GM12872 (cell line): ENCODE data around the gene CHD1.

Source experiments
- TF ChIP-seq, protein P1 (sequence below): IDR thresholded peaks from 3 replicates; pipeline ENCODE4 v1.5.1; 2011; ENCODE audit warnings: low read depth, mild to moderate bottlenecking, low read length, moderate library complexity; ENCODE audit not compliant: insufficient read depth

The CHD1 gene

DNA sequence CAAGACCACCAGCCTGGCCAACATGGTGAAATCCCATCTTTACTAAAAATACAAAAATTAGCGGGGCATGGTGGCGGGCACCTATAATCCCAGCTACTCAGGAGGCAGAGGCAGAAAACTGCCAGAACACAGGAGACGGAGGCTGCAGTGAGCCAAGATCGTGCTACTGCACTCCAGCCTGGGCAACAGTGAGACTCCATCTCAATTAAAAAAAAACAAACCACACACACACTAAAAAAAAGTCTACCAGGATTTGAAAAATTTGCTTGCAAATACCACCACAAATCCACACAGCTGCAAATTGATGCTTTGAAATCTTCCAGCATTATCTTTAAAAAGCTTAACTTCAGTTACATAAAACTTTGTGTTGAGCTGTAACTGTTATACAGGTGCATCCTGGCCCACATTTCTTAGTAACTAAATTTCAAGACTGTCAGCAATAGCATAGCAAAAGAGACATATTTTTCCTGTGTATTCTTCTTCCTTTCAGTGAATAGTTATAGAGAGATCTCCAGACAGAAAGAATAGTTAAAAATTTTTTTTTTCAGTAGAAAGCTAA, 6.8 kb downstream of the CHD1 start:
- TF ChIP-seq, protein P1, sequence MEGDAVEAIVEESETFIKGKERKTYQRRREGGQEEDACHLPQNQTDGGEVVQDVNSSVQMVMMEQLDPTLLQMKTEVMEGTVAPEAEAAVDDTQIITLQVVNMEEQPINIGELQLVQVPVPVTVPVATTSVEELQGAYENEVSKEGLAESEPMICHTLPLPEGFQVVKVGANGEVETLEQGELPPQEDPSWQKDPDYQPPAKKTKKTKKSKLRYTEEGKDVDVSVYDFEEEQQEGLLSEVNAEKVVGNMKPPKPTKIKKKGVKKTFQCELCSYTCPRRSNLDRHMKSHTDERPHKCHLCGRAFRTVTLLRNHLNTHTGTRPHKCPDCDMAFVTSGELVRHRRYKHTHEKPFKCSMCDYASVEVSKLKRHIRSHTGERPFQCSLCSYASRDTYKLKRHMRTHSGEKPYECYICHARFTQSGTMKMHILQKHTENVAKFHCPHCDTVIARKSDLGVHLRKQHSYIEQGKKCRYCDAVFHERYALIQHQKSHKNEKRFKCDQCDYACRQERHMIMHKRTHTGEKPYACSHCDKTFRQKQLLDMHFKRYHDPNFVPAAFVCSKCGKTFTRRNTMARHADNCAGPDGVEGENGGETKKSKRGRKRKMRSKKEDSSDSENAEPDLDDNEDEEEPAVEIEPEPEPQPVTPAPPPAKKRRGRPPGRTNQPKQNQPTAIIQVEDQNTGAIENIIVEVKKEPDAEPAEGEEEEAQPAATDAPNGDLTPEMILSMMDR: no peak

DNA sequence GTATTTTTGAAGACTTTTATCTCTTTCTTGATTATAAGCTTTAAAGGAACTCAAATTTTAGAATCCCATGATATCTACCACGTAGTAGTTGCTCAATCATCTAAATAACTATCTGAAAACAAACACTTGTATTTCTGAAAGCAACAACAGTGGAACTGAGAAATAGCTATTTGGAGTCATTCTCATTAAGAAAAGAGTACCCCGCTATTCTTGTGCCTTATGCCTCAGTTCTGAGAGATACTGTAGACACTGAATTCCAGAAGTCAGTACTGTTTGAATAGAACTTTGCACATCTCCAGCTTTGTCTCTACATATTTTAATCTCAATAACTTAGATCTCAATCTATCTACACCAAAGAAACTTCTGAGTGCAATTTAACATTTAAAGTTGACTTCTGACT, 11.4 kb downstream of the CHD1 start:
- TF ChIP-seq, protein P1: no peak

DNA sequence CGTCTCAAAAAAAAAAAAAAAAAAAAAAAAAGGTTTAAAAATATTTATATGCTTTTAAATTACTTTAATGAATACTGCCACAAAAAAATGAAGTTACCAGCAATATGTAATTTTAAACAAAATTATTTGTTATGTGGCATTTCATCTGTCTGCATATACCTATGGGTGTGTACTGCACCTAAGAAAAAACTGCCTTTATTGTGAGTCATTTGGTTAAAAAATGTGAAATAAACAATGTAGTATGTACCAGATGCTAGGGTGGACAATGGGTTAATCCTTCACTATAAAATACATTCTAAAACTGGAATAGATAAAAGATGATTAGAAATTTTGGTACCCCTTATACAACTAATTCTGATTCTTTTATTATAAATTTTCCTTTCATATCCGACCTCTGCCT, 12.3 kb downstream of the CHD1 start:
- TF ChIP-seq, protein P1: no peak

DNA sequence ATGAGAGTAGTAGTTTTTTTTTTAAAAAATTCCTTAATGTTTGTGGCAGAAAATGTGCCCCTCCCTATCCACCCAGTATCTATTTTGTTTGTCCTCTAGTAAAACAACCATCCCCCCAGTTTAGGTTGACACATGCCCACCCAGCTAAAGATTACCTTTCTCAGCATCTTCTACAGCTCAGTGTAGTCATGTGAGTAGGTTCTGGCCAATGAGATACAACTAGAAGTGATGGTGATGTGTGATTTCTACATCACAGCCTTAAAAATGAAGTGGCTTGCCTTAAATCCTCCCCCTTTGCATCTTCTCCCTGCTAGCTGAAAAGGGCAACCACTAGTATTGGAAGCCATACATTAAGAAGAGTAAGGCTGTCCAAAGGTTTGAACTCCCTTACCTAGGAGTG, 14.9 kb downstream of the CHD1 start:
- TF ChIP-seq, protein P1: no peak

DNA sequence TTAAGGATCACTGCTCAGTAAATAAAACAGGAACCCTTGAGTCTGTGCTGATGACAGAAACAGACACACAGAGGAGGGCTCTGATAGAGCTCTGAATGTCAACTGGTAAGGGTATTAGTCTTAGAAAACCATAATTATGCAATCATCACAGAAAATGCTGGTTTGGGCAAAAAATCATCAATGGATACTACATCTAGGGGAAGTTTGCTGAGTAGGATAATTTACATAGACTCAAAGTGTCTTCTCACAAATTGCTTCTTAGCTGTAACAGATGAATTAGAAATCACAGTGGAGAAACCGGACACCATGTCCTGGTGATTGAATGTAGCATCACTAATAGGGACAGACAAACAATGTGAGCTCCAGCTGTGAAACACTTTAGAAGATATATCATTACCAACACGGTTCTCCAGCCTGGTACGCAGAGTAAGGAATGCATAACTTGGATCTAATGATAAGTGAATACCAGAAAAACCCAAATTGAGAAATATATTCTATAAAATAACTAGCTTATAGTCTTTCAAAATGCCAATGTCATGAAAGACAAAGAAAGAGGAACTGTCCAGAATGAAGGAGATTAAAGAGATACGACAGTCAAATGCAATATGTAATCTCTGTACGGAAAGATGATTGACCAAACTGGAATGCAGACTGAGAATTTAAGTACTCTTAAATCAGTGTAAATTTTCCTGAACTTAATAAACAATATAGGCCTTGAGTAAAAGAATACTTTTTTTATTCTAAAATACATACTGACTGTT, 17.3 kb downstream of the CHD1 start:
- TF ChIP-seq, protein P1: no peak

DNA sequence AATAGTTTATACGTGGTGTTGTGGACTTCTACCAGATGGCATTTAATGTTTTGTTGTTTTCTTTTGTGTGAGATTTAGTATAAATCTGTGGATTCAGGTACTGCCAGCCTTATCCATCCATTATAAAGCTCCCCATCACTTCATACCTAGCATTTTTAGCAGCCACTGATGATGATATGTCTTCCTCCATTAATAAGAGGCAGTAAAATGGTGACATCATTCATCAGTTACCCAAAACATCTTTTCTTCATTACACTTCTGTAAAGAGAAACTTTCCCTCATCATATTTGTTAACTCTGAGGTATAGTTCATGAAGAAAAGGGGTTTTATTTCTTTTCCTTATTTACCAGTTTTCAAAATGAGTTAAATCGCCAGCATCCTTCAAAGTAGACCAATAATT, 19.4 kb downstream of the CHD1 start:
- TF ChIP-seq, protein P1: no peak

DNA sequence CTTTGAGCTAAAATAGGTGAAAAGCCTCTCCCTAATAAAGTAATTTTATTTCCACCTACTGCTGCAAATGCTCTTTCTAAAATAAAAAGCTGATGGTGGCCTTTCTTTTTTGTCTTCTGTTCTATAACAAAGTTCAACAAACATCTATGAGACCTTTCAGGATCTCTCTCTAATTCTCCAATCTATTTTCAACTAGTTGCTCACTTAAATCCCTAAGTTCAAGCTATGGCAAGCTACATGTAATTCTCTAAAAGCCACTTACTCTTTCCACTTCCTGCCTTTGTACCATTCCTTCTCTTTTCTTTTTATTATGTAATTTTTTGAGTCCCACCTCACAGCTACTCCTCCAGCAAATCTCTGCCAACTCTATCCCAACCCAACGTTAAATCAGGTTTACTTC, 20.9 kb downstream of the CHD1 start:
- TF ChIP-seq, protein P1: no peak
